ENCODE measurements around the gene CTNND2.

Gene CTNND2

GRCh38 chr5:11531811-11532555, 372.3 kb downstream of the CTNND2 start:
- H3K4me1 ChIP-seq (ENCODE audit: insufficient read depth, low read length) = no peaks in the 10 kb centered on the region

GRCh38 chr5:11528720-11529119, 375.5 kb downstream of the CTNND2 start:
- no peak overlapping the region for H3K4me3 ChIP-seq (ENCODE audit: low read depth in 1 of 2, low read length in 2 of 2)
- H3K4me2 ChIP-seq (ENCODE audit: insufficient read depth, low read length) = no peak overlapping the region
- H3K27me3 ChIP-seq (ENCODE audit: insufficient read depth, low read length, poor library complexity) = no peaks in the 10 kb centered on the region
- TF ChIP-seq EZH2 (IDR thresholded peaks at IDR 0.05; ENCODE audit: borderline replicate concordance, low read depth, low read length, severe bottlenecking) = no peak
- TF ChIP-seq CTCF (IDR thresholded peaks at IDR 0.05; ENCODE audit: borderline replicate concordance, extremely low read depth, low read length, poor library complexity, severe bottlenecking) = no peak
- H3K36me3 ChIP-seq (ENCODE audit: insufficient read depth, low read length) = no peaks in the 10 kb centered on the region
- H3K9me3 ChIP-seq (ENCODE audit: insufficient read depth, low read length, severe bottlenecking) = no peaks in the 10 kb centered on the region
- H4K20me1 ChIP-seq (ENCODE audit: insufficient read depth, low read length) = no peaks in the 10 kb centered on the region
- no peak overlapping the region for H3K9ac ChIP-seq (ENCODE audit: low read depth, low read length)
- H3K27ac ChIP-seq (ENCODE audit: low read length) = no peak overlapping the region
- H3K4me1 ChIP-seq (ENCODE audit: insufficient read depth, low read length) = no peaks in the 10 kb centered on the region
- no peaks in the 10 kb centered on the region for H3K79me2 ChIP-seq (ENCODE audit: insufficient read depth, low read length)
- ATAC-seq (ENCODE audit: insufficient read depth, low read depth) = no peak
- no peak overlapping the region for H2AFZ ChIP-seq (ENCODE audit: low read depth, low read length)
- no peak for DNase-seq

More at GRCh38 chr5:11531811-11532555, 372.3 kb downstream of the CTNND2 start:
- H3K4me3 ChIP-seq (ENCODE audit: low read depth in 1 of 2, low read length in 2 of 2) = no peak overlapping the region
- DNase-seq (no peak), ATAC-seq (ENCODE audit: insufficient read depth, low read depth) (no peak)
- no peak for TF ChIP-seq EZH2 (IDR thresholded peaks at IDR 0.05; ENCODE audit: borderline replicate concordance, low read depth, low read length, severe bottlenecking)
- no peak for TF ChIP-seq CTCF (IDR thresholded peaks at IDR 0.05; ENCODE audit: borderline replicate concordance, extremely low read depth, low read length, poor library complexity, severe bottlenecking)
- H4K20me1 ChIP-seq (ENCODE audit: insufficient read depth, low read length) = no peaks in the 10 kb centered on the region
- no peaks in the 10 kb centered on the region for H3K27me3 ChIP-seq (ENCODE audit: insufficient read depth, low read length, poor library complexity)
- no peaks in the 10 kb centered on the region for H3K9me3 ChIP-seq (ENCODE audit: insufficient read depth, low read length, severe bottlenecking)
- no peaks in the 10 kb centered on the region for H3K36me3 ChIP-seq (ENCODE audit: insufficient read depth, low read length)
- H3K79me2 ChIP-seq (ENCODE audit: insufficient read depth, low read length) = no peaks in the 10 kb centered on the region
- H3K4me2 ChIP-seq (ENCODE audit: insufficient read depth, low read length) = no peak overlapping the region
- H2AFZ ChIP-seq (ENCODE audit: low read depth, low read length) = no peak overlapping the region
- H3K9ac ChIP-seq (ENCODE audit: low read depth, low read length) = no peak overlapping the region
- no peak overlapping the region for H3K27ac ChIP-seq (ENCODE audit: low read length)

GRCh38 chr5:11527652-11528349, 376.4 kb downstream of the CTNND2 start:
- Histone ChIP-seq H3K27ac (ENCODE audit: low read length) (no peak overlapping the region), H3K9ac (ENCODE audit: low read depth, low read length) (no peak overlapping the region), H3K27me3 (ENCODE audit: insufficient read depth, low read length, poor library complexity) (no peaks in the 10 kb centered on the region), H3K4me1 (ENCODE audit: insufficient read depth, low read length) (no peaks in the 10 kb centered on the region), H3K36me3 (ENCODE audit: insufficient read depth, low read length) (no peaks in the 10 kb centered on the region), H3K4me2 (ENCODE audit: insufficient read depth, low read length) (no peak overlapping the region), H3K79me2 (ENCODE audit: insufficient read depth, low read length) (no peaks in the 10 kb centered on the region), H2AFZ (ENCODE audit: low read depth, low read length) (no peak overlapping the region), H4K20me1 (ENCODE audit: insufficient read depth, low read length) (no peaks in the 10 kb centered on the region), H3K4me3 (ENCODE audit: low read depth in 1 of 2, low read length in 2 of 2) (no peak overlapping the region), H3K9me3 (ENCODE audit: insufficient read depth, low read length, severe bottlenecking) (no peaks in the 10 kb centered on the region)
- ATAC-seq (ENCODE audit: insufficient read depth, low read depth) (no peak), DNase-seq (no peak)
- no peak for TF ChIP-seq EZH2 (IDR thresholded peaks at IDR 0.05; ENCODE audit: borderline replicate concordance, low read depth, low read length, severe bottlenecking)
- no peak for TF ChIP-seq CTCF (IDR thresholded peaks at IDR 0.05; ENCODE audit: borderline replicate concordance, extremely low read depth, low read length, poor library complexity, severe bottlenecking)

All from DND-41 (cell line).